ENCODE data around the gene SECISBP2L.

SECISBP2L gene

GRCh38 chr15:48999314-48999713 lies 46.9 kb downstream of the SECISBP2L start:
- TF ChIP-seq SIN3A (IDR thresholded peaks at IDR 0.05; ENCODE audit: borderline replicate concordance, insufficient read depth, low read length) (no peak), POLR2AphosphoS5 (IDR thresholded peaks at IDR 0.05; ENCODE audit: low read depth, low read length) (no peak), FOXP2 (optimal IDR thresholded peaks at IDR 0.05; ENCODE audit: borderline replicate concordance, extremely low read depth, extremely low read length, insufficient read depth) (no peak), TAF1 (IDR thresholded peaks at IDR 0.05; ENCODE audit: borderline replicate concordance, insufficient read depth, low read length) (no peak), REST (IDR thresholded peaks at IDR 0.05; ENCODE audit: insufficient read depth in 1 of 2, low read depth in 2 of 2, low read length in 2 of 2) (no peak)

GRCh38 chr15:48996276-48996675 lies 50.0 kb downstream of the SECISBP2L start:
- TF ChIP-seq TAF1 (IDR thresholded peaks at IDR 0.05; ENCODE audit: borderline replicate concordance, insufficient read depth, low read length) = no peak
- TF ChIP-seq SIN3A (IDR thresholded peaks at IDR 0.05; ENCODE audit: borderline replicate concordance, insufficient read depth, low read length) = no peak
- TF ChIP-seq REST (IDR thresholded peaks at IDR 0.05; ENCODE audit: insufficient read depth in 1 of 2, low read depth in 2 of 2, low read length in 2 of 2) = no peak
- no peak for TF ChIP-seq FOXP2 (optimal IDR thresholded peaks at IDR 0.05; ENCODE audit: borderline replicate concordance, extremely low read depth, extremely low read length, insufficient read depth)
- TF ChIP-seq POLR2AphosphoS5 (IDR thresholded peaks at IDR 0.05; ENCODE audit: low read depth, low read length) = no peak

GRCh38 chr15:48993380-48993779 lies 52.9 kb downstream of the SECISBP2L start:
- TF ChIP-seq FOXP2 (optimal IDR thresholded peaks at IDR 0.05; ENCODE audit: borderline replicate concordance, extremely low read depth, extremely low read length, insufficient read depth) (no peak), REST (IDR thresholded peaks at IDR 0.05; ENCODE audit: insufficient read depth in 1 of 2, low read depth in 2 of 2, low read length in 2 of 2) (no peak), POLR2AphosphoS5 (IDR thresholded peaks at IDR 0.05; ENCODE audit: low read depth, low read length) (no peak), TAF1 (IDR thresholded peaks at IDR 0.05; ENCODE audit: borderline replicate concordance, insufficient read depth, low read length) (no peak), SIN3A (IDR thresholded peaks at IDR 0.05; ENCODE audit: borderline replicate concordance, insufficient read depth, low read length) (no peak)

GRCh38 chr15:48992545-48992944 lies 53.7 kb downstream of the SECISBP2L start:
- TF ChIP-seq POLR2AphosphoS5 (IDR thresholded peaks at IDR 0.05; ENCODE audit: low read depth, low read length) (no peak), REST (IDR thresholded peaks at IDR 0.05; ENCODE audit: insufficient read depth in 1 of 2, low read depth in 2 of 2, low read length in 2 of 2) (no peak)

GRCh38 chr15:48992096-48992495 lies 54.1 kb downstream of the SECISBP2L start:
- TF ChIP-seq POLR2AphosphoS5 (IDR thresholded peaks at IDR 0.05; ENCODE audit: low read depth, low read length) (no peak), TAF1 (IDR thresholded peaks at IDR 0.05; ENCODE audit: borderline replicate concordance, insufficient read depth, low read length) (no peak), SIN3A (IDR thresholded peaks at IDR 0.05; ENCODE audit: borderline replicate concordance, insufficient read depth, low read length) (no peak), REST (IDR thresholded peaks at IDR 0.05; ENCODE audit: insufficient read depth in 1 of 2, low read depth in 2 of 2, low read length in 2 of 2) (no peak), FOXP2 (optimal IDR thresholded peaks at IDR 0.05; ENCODE audit: borderline replicate concordance, extremely low read depth, extremely low read length, insufficient read depth) (no peak)
